K562 (cell line): Measurements from ENCODE around the gene UPF1.
"Not testable (repeated sequence)": the region's sequence is repeated elsewhere in the genome, so short reads cannot be mapped to it uniquely, and the experiment has no call there.

Source experiments
- SMARCA5 ChIP-seq: fragments of 450-650 bp; IDR thresholded peaks from 2 replicates; pipeline ENCODE4 v1.6.1; 2016
- TF ChIP-seq, protein P1 (sequence below), 3 experiments: IDR thresholded peaks in 2 of 3; conservative IDR thresholded peaks in 1 of 3; 2 replicates each; pipeline ENCODE4 v1.5.1; 2011 to 2012; ENCODE audit warnings: low read length in 3 of 3, mild to moderate bottlenecking in 3 of 3, control low read depth in 2 of 3, improper control_type of control experiment in 1 of 3, inconsistent platforms in 1 of 3, low read depth in 1 of 3, mixed read lengths in 1 of 3, moderate library complexity in 1 of 3; ENCODE audit not compliant: insufficient read depth in 2 of 3
- TF ChIP-seq, protein P2 (sequence below): sonication (generic); formaldehyde crosslinking; IDR thresholded peaks from 2 replicates; pipeline ENCODE4 v1.8.0; 2022; ENCODE audit warnings: mild to moderate bottlenecking, low read depth, missing genetic modification reagents
- TF ChIP-seq, protein P3 (sequence below): IDR thresholded peaks from 2 replicates; pipeline ENCODE4 v1.6.1; 2016; ENCODE audit warnings: missing genetic modification characterization, missing compliant biosample characterization
- TF ChIP-seq, protein P4 (sequence below): sonication (generic); formaldehyde crosslinking; IDR thresholded peaks from 2 replicates; pipeline ENCODE4 v1.8.0; 2023; ENCODE audit warnings: missing genetic modification reagents, mild to moderate bottlenecking, borderline replicate concordance
- TF ChIP-seq, protein P5 (sequence below): fragments of 450-650 bp; IDR thresholded peaks from 2 replicates; pipeline ENCODE4 v1.6.1; 2018; ENCODE audit not compliant: partially characterized antibody

DNA sequence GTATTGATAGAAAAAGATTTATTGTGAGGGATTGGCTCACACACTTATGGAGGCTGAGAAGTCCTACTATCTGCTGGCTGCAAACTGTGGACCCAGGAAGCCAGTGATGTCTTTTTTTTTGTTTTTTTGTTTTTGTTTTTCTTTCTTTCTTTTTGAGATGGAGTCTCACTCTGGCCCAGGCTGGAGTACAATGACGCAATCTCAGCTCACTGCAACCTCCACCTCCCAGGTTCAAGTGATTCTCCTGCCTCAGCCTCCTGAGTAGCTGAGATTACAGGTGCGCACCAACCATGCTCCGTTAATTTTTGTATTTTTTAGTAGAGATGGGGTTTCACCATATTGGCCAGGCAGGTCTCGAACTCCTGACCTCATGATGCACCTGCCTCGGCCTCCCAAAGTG lies 20.1 kb upstream of the UPF1 start:
- TF ChIP-seq, protein P1, sequence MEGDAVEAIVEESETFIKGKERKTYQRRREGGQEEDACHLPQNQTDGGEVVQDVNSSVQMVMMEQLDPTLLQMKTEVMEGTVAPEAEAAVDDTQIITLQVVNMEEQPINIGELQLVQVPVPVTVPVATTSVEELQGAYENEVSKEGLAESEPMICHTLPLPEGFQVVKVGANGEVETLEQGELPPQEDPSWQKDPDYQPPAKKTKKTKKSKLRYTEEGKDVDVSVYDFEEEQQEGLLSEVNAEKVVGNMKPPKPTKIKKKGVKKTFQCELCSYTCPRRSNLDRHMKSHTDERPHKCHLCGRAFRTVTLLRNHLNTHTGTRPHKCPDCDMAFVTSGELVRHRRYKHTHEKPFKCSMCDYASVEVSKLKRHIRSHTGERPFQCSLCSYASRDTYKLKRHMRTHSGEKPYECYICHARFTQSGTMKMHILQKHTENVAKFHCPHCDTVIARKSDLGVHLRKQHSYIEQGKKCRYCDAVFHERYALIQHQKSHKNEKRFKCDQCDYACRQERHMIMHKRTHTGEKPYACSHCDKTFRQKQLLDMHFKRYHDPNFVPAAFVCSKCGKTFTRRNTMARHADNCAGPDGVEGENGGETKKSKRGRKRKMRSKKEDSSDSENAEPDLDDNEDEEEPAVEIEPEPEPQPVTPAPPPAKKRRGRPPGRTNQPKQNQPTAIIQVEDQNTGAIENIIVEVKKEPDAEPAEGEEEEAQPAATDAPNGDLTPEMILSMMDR (IDR thresholded peaks at IDR 0.05 in 2 of 3, conservative IDR thresholded peaks at IDR 0.05 in 1 of 3; ENCODE audit: insufficient read depth in 2 of 3, low read depth in 1 of 3, low read length in 3 of 3), result not testable (repeated sequence)
- TF ChIP-seq, protein P2, sequence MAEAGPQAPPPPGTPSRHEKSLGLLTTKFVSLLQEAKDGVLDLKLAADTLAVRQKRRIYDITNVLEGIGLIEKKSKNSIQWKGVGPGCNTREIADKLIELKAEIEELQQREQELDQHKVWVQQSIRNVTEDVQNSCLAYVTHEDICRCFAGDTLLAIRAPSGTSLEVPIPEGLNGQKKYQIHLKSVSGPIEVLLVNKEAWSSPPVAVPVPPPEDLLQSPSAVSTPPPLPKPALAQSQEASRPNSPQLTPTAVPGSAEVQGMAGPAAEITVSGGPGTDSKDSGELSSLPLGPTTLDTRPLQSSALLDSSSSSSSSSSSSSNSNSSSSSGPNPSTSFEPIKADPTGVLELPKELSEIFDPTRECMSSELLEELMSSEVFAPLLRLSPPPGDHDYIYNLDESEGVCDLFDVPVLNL, result not testable (repeated sequence)
- TF ChIP-seq, protein P3, sequence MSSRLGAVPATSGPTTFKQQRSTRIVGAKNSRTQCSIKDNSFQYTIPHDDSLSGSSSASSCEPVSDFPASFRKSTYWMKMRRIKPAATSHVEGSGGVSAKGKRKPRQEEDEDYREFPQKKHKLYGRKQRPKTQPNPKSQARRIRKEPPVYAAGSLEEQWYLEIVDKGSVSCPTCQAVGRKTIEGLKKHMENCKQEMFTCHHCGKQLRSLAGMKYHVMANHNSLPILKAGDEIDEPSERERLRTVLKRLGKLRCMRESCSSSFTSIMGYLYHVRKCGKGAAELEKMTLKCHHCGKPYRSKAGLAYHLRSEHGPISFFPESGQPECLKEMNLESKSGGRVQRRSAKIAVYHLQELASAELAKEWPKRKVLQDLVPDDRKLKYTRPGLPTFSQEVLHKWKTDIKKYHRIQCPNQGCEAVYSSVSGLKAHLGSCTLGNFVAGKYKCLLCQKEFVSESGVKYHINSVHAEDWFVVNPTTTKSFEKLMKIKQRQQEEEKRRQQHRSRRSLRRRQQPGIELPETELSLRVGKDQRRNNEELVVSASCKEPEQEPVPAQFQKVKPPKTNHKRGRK (tag), result not testable (repeated sequence)
- TF ChIP-seq, protein P4, sequence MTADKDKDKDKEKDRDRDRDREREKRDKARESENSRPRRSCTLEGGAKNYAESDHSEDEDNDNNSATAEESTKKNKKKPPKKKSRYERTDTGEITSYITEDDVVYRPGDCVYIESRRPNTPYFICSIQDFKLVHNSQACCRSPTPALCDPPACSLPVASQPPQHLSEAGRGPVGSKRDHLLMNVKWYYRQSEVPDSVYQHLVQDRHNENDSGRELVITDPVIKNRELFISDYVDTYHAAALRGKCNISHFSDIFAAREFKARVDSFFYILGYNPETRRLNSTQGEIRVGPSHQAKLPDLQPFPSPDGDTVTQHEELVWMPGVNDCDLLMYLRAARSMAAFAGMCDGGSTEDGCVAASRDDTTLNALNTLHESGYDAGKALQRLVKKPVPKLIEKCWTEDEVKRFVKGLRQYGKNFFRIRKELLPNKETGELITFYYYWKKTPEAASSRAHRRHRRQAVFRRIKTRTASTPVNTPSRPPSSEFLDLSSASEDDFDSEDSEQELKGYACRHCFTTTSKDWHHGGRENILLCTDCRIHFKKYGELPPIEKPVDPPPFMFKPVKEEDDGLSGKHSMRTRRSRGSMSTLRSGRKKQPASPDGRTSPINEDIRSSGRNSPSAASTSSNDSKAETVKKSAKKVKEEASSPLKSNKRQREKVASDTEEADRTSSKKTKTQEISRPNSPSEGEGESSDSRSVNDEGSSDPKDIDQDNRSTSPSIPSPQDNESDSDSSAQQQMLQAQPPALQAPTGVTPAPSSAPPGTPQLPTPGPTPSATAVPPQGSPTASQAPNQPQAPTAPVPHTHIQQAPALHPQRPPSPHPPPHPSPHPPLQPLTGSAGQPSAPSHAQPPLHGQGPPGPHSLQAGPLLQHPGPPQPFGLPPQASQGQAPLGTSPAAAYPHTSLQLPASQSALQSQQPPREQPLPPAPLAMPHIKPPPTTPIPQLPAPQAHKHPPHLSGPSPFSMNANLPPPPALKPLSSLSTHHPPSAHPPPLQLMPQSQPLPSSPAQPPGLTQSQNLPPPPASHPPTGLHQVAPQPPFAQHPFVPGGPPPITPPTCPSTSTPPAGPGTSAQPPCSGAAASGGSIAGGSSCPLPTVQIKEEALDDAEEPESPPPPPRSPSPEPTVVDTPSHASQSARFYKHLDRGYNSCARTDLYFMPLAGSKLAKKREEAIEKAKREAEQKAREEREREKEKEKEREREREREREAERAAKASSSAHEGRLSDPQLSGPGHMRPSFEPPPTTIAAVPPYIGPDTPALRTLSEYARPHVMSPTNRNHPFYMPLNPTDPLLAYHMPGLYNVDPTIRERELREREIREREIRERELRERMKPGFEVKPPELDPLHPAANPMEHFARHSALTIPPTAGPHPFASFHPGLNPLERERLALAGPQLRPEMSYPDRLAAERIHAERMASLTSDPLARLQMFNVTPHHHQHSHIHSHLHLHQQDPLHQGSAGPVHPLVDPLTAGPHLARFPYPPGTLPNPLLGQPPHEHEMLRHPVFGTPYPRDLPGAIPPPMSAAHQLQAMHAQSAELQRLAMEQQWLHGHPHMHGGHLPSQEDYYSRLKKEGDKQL, result not testable (repeated sequence)
- TF ChIP-seq SMARCA5, result not testable (repeated sequence)
- TF ChIP-seq, protein P5, sequence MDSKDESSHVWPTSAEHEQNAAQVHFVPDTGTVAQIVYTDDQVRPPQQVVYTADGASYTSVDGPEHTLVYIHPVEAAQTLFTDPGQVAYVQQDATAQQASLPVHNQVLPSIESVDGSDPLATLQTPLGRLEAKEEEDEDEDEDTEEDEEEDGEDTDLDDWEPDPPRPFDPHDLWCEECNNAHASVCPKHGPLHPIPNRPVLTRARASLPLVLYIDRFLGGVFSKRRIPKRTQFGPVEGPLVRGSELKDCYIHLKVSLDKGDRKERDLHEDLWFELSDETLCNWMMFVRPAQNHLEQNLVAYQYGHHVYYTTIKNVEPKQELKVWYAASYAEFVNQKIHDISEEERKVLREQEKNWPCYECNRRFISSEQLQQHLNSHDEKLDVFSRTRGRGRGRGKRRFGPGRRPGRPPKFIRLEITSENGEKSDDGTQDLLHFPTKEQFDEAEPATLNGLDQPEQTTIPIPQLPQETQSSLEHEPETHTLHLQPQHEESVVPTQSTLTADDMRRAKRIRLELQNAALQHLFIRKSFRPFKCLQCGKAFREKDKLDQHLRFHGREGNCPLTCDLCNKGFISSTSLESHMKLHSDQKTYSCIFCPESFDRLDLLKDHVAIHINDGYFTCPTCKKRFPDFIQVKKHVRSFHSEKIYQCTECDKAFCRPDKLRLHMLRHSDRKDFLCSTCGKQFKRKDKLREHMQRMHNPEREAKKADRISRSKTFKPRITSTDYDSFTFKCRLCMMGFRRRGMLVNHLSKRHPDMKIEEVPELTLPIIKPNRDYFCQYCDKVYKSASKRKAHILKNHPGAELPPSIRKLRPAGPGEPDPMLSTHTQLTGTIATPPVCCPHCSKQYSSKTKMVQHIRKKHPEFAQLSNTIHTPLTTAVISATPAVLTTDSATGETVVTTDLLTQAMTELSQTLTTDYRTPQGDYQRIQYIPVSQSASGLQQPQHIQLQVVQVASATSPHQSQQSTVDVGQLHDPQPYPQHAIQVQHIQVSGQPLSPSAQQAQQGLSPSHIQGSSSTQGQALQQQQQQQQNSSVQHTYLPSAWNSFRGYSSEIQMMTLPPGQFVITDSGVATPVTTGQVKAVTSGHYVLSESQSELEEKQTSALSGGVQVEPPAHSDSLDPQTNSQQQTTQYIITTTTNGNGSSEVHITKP, result not testable (repeated sequence)
